Measurements from ENCODE around the gene WDR18.

- TF ChIP-seq GABPA (IDR thresholded peaks at IDR 0.05; ENCODE audit: low read depth): no peak
- TF ChIP-seq CTCF (IDR thresholded peaks at IDR 0.05; ENCODE audit: insufficient read depth, low read length): no peak
These were observed 3.8 kb upstream of the WDR18 start for GRCh38 chr19:980133-980998.

Data from HL-60 (cell line).